NCI-H2171 (cell line): ENCODE measurements around the gene RXRA.
A peak's percentile ranks its signal among the peaks of the same experiment; 100 is the strongest.

Experiments
- DNase-seq: peaks from one replicate; lab custom pipeline; 2025; lab: John Stamatoyannopoulos, UW

The RXRA gene

DNA sequence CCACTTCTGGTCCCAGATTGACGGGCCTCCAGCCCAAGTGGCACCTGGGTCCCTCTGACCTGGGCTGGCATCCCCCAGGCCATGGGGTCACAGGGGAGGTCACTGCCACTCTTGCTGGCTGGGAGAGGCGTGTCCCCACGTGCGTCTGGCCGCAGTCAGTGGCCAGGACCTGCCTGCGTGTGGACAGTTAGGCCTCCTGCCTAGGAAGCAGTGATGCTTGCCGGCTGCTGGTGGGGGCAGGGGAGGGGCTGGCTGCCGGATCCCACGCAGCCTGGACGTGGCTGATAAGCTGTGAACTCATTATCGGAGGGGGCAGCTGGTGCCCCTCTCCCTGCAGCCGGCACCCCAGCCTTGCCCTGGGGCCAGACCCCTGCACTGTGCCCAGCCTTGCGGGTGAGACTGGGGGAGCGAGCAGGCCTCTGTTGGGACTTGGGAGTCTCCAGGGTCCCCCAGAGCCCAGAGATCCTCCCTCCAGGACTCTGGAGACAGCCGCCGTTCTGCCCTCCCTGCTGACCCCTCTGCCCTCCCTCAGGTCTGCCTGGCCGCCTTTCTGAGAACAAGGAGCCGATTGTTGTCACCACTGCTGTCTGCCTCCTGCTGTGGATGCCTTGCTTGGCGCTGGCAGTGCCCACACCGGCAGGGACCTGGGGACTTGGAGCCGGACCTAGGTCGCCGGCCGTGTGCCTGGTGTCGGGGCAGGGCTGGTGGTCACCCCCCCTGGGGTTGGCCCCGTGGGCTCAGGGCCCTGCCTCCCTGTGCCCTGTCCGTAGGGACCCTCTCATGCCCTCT lies 12.3 kb downstream of the RXRA start:
- DNase-seq = no peak

GRCh38 chr9:134339183-134339806 lies 13.0 kb downstream of the RXRA start:
- DNase-seq = no peak

DNA sequence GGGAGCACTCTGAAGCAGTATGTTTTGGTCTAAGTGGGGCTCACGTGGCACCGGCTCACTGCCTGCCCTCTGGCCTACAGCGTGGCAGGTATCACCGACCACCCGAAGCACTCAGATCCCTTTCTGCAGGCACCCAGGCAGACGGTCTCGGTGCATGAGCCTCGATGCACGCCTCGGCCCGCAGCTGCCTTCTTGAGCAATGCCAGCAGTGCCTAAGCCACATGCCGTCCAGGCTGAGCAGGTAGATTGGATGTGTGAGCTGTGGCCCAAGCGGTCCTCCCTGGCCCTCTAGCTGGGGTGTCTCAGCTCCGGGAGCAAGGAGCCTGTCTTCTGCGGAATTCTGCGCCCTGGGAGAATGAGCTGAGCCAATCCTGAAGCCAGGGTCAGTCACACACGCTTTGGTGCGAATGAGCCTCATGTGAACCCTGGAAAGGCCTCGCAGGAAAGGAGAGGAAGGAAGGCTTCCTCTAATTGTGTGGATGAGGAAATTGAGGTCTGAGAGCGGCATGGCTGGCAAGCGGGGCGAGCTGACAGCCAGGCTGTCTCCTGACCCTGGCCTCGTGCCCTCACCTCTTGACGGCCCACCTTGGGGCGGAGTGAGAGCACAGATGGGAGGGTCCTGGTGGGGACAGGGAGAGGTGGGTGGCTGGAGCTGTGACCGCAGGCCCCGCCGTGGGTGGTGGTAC lies 14.4 kb downstream of the RXRA start:
- DNase-seq = no peak

DNA sequence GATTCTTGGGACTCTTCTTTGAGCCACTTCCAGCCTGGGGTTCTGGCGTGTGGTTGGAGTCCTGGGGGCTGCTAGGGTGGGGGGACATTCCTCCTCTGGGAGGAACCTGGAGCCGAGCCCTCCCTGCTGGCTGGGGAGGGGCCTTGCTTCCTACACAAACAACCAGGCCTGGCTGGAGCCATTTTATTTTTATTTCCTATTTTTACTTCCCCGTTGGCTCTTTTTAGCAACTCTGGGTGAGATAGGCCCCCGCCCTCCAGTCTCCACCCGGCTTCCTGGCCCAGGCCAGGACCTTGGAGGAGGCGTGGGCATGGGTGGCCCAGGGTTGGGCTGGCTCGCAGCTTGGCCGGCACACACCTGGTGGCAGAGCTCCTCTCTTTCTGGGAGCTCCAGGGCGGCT lies 15.1 kb downstream of the RXRA start:
- no peak for DNase-seq

GRCh38 chr9:134341929-134342745 lies 15.9 kb downstream of the RXRA start:
- no peak for DNase-seq

DNA sequence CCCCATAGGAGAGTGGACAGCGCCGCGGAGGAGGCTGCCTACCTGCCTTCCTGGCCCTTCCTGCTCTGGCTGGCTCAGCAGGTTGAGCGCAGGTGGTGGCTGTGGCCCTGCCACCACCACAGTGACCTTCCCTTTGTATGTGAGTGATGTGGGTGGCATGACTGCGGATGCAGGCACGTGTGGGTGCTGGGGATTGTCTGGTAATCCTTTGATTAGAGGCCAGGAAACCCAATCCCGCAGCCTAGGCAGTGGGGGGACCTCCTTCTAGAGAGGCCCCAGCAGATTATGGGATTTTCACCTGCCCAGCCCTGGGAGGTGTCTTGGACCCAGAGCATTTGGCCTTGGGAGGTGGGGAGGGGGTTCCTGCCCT lies 16.5 kb downstream of the RXRA start:
- no peak for DNase-seq

DNA sequence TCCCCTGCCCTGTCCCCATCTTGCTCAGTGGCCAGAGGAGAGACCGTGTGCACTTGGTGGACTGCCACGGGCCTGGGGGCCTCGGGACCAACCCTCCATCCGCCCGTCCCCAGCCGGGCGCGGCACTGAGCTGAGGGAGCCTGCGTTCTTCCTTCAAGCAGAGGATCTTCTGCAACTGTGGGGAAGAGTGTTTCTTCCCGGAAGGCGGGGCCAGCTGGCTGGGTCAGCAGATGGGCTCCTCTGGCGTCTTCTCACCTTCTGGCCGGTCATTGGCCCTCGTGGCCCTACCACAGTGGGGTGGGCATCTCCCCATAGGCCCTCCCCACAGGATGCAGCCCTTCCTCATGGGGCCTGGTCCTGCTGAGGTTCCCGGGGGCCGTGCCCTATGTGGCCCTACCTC lies 17.4 kb downstream of the RXRA start:
- no peak for DNase-seq

- no peak for DNase-seq
Measured at GRCh38 chr9:134344068-134344799, 18.0 kb downstream of the RXRA start.

- no peak for DNase-seq
Measured at GRCh38 chr9:134344800-134345310, 18.6 kb downstream of the RXRA start.

GRCh38 chr9:134345737-134346136 lies 19.5 kb downstream of the RXRA start:
- no peak for DNase-seq

- peak; percentile 65 for DNase-seq
Measured at GRCh38 chr9:134346151-134346550, 19.9 kb downstream of the RXRA start.

GRCh38 chr9:134346840-134347583 lies 20.8 kb downstream of the RXRA start:
- DNase-seq = no peak

GRCh38 chr9:134347996-134348395 lies 21.7 kb downstream of the RXRA start:
- no peak for DNase-seq

- DNase-seq = peak; percentile 26
Measured at GRCh38 chr9:134348404-134349155, 22.3 kb downstream of the RXRA start.

DNA sequence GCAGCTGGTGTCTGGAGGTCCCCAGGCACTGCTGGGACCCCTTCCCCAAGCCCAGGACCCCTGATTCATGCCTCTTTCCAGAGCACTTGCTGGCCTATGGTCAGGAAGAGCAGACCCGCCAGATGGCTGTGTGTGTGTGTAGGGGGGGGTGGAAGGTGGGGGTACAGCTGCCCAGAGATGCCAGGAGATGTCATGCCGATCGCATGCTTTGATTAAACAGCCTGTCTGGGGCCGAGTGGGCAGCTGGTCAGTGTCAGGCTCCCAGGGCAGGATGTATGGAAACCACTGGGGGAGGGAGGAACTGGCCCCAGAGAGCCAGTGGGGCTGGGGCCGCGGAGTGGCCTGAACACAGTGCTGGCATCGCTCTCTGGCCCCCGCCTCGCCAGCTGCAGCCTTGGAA lies 23.7 kb downstream of the RXRA start:
- DNase-seq = no peak

GRCh38 chr9:134350416-134350994 lies 24.2 kb downstream of the RXRA start:
- no peak for DNase-seq

GRCh38 chr9:134351606-134352176 lies 25.4 kb downstream of the RXRA start:
- DNase-seq = no peak

DNA sequence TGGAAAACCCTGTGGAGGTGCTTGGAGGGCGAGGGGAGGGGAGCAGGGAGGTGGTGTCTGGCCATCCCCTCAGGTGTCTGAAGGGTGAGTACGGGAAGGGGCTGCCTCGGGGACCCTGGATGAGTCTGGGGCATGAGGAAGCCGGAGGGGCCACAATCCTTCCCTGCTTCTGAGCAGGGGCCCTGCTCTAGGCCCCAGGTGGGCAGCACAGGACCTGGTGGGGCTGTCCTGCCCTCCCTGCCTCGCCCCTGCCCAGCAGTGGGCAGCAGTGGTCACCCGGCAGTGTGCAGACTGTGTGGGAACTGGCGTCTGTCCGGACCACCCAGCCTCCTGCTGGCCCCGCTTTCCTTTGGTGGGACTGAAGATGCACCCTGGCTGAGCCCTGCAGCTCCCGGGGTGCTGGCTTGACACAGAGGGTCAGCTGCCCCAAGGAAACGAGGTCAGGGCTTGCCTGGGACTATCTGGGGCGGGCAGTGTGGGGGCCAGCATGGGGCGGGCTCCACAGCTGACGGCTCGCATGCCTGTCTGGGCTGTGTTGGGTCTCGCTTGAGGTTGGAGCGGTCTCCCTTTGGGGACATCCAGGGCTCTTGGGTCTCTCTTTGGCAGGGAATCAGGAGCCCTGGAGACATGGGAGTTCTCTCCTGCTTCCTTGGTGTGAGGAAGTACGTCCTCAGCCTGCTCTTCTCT lies 26.1 kb downstream of the RXRA start:
- no peak for DNase-seq

- DNase-seq = no peak
Measured at GRCh38 chr9:134353539-134353938, 27.3 kb downstream of the RXRA start.
